ENCODE data around the gene GTF2F1. TPM values are rescaled to one million over a fixed set of nuclear protein-coding genes. Genes with fewer than 3 reads are reported as not detected.

Gene GTF2F1
- total and polyA plus RNA-seq, 10 of the 15 experiments (the other 5 are each of a cell fraction or from before 2014, with no cell fraction given): 4.5 to 61.7 (median 48.5) TPM

DNA sequence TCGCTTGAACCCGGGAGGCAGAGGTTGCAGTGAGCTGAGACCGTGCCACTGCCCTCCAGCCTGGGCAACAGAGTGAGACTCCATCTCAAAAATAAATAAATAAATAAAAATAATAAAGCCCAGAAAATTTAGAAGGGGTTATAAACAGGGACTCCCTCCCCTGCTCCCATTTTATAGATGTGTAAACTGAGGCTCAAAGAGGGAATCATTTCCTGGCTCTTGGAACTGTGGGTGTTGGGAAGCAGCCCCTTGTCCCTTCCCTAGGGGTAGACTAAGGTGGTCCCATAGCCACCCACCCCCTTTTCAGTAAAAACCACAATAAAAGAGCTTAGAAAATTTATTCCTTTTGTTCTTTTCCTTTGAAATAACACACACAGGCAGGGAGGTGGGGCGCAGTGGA, 46.8 kb upstream of the GTF2F1 start:
- intact Hi-C loops (cut with micrococcal nuclease; ENCODE audit: unreplicated experiment): no loop called here
- FAIRE-seq: no peak
- Histone ChIP-seq H3K4me2 (ENCODE audit: control insufficient read depth, insufficient read depth) (no peak overlapping the region), H4K20me1 (ENCODE audit: control insufficient read depth, insufficient read depth) (no peaks in the 10 kb centered on the region), H3K36me3 (ENCODE audit: control insufficient read depth in 2 of 2, insufficient read depth in 2 of 2, low read length in 1 of 2) (no peaks in the 10 kb centered on the region), H3K9me3 (replicated peaks; ENCODE audit: control insufficient read depth, insufficient read depth, low read length) (no peaks in the 10 kb centered on the region), H2AFZ (ENCODE audit: control insufficient read depth, low read depth, low read length) (no peak overlapping the region), H3K4me1 (ENCODE audit: control insufficient read depth, insufficient read depth, low read length) (no peaks in the 10 kb centered on the region), H3K79me2 (ENCODE audit: control insufficient read depth, insufficient read depth, low read length) (no peaks in the 10 kb centered on the region), H3K9ac (ENCODE audit: control insufficient read depth, insufficient read depth, low read length) (no peak overlapping the region), H3K4me3 (no peak overlapping the region), H3K27ac (ENCODE audit: control insufficient read depth, insufficient read depth) (no peak overlapping the region), H3K27me3 (replicated peaks in 1 of 2; ENCODE audit: control insufficient read depth in 2 of 2, insufficient read depth in 2 of 2, low read length in 1 of 2) (no peaks in the 10 kb centered on the region)
- BruUV-seq (replicated peaks): no TSS peak
- WGBS (ENCODE audit: insufficient coverage, insufficient replicate concordance, low lambda C conversion rate, missing lambda C conversion rate): 83% methylated on average over 3 of the region's 4 CpGs
- in situ Hi-C loops (cut with MboI): no loop called here
- CTCF ChIA-PET: no interaction called here
- RAD21 ChIA-PET (ENCODE audit: unreplicated experiment): no interaction called here
- ATAC-seq: no peak
- DNase-seq (ENCODE audit: low read depth, low spot score): no peak
- SMC1A ChIA-PET (ENCODE audit: uncharacterized antibody, unreplicated experiment): no interaction called here
- POLR2A ChIA-PET: no interaction called here
- no peak for TF ChIP-seq TARDBP (IDR thresholded peaks at IDR 0.05; ENCODE audit: borderline replicate concordance)
- TF ChIP-seq SMAD1 (IDR thresholded peaks at IDR 0.05; ENCODE audit: low read depth, partially characterized antibody): no peak
- TF ChIP-seq HCFC1 (IDR thresholded peaks at IDR 0.05; ENCODE audit: low read length): no peak
- no peak for TF ChIP-seq ZZZ3 (IDR thresholded peaks at IDR 0.05; ENCODE audit: control insufficient read depth, insufficient read length, low read depth)
- TF ChIP-seq, protein P1, sequence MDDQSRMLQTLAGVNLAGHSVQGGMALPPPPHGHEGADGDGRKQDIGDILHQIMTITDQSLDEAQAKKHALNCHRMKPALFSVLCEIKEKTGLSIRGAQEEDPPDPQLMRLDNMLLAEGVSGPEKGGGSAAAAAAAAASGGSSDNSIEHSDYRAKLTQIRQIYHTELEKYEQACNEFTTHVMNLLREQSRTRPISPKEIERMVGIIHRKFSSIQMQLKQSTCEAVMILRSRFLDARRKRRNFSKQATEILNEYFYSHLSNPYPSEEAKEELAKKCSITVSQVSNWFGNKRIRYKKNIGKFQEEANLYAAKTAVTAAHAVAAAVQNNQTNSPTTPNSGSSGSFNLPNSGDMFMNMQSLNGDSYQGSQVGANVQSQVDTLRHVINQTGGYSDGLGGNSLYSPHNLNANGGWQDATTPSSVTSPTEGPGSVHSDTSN (IDR thresholded peaks at IDR 0.05; ENCODE audit: insufficient replicate concordance, low read depth, low read length): no peak
- no peak for TF ChIP-seq CBX5 (IDR thresholded peaks at IDR 0.05; ENCODE audit: low read depth)
- TF ChIP-seq, protein P2, sequence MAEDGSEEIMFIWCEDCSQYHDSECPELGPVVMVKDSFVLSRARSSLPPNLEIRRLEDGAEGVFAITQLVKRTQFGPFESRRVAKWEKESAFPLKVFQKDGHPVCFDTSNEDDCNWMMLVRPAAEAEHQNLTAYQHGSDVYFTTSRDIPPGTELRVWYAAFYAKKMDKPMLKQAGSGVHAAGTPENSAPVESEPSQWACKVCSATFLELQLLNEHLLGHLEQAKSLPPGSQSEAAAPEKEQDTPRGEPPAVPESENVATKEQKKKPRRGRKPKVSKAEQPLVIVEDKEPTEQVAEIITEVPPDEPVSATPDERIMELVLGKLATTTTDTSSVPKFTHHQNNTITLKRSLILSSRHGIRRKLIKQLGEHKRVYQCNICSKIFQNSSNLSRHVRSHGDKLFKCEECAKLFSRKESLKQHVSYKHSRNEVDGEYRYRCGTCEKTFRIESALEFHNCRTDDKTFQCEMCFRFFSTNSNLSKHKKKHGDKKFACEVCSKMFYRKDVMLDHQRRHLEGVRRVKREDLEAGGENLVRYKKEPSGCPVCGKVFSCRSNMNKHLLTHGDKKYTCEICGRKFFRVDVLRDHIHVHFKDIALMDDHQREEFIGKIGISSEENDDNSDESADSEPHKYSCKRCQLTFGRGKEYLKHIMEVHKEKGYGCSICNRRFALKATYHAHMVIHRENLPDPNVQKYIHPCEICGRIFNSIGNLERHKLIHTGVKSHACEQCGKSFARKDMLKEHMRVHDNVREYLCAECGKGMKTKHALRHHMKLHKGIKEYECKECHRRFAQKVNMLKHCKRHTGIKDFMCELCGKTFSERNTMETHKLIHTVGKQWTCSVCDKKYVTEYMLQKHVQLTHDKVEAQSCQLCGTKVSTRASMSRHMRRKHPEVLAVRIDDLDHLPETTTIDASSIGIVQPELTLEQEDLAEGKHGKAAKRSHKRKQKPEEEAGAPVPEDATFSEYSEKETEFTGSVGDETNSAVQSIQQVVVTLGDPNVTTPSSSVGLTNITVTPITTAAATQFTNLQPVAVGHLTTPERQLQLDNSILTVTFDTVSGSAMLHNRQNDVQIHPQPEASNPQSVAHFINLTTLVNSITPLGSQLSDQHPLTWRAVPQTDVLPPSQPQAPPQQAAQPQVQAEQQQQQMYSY (CRISPR knock-in tag; IDR thresholded peaks at IDR 0.05): no peak
- no peak for TF ChIP-seq NRF1 (conservative IDR thresholded peaks at IDR 0.05; ENCODE audit: low read depth, low read length)
- TF ChIP-seq RUNX3 (IDR thresholded peaks at IDR 0.05; ENCODE audit: low read length): no peak
- TF ChIP-seq, protein P3, sequence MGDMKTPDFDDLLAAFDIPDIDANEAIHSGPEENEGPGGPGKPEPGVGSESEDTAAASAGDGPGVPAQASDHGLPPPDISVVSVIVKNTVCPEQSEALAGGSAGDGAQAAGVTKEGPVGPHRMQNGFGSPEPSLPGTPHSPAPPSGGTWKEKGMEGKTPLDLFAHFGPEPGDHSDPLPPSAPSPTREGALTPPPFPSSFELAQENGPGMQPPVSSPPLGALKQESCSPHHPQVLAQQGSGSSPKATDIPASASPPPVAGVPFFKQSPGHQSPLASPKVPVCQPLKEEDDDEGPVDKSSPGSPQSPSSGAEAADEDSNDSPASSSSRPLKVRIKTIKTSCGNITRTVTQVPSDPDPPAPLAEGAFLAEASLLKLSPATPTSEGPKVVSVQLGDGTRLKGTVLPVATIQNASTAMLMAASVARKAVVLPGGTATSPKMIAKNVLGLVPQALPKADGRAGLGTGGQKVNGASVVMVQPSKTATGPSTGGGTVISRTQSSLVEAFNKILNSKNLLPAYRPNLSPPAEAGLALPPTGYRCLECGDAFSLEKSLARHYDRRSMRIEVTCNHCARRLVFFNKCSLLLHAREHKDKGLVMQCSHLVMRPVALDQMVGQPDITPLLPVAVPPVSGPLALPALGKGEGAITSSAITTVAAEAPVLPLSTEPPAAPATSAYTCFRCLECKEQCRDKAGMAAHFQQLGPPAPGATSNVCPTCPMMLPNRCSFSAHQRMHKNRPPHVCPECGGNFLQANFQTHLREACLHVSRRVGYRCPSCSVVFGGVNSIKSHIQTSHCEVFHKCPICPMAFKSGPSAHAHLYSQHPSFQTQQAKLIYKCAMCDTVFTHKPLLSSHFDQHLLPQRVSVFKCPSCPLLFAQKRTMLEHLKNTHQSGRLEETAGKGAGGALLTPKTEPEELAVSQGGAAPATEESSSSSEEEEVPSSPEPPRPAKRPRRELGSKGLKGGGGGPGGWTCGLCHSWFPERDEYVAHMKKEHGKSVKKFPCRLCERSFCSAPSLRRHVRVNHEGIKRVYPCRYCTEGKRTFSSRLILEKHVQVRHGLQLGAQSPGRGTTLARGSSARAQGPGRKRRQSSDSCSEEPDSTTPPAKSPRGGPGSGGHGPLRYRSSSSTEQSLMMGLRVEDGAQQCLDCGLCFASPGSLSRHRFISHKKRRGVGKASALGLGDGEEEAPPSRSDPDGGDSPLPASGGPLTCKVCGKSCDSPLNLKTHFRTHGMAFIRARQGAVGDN (IDR thresholded peaks at IDR 0.05): no peak
- no peak for TF ChIP-seq ATF7 (IDR thresholded peaks at IDR 0.05; ENCODE audit: low read depth)
- TF ChIP-seq IKZF1 (conservative IDR thresholded peaks at IDR 0.05): no peak
- no peak for TF ChIP-seq ETV6 (conservative IDR thresholded peaks at IDR 0.05 in 1 of 2, IDR thresholded peaks at IDR 0.05 in 1 of 2; ENCODE audit: borderline replicate concordance in 1 of 2, low read depth in 1 of 2)
